Activated T-cell treated with anti-CD3 and anti-CD28 coated beads, Interleukin-2, amount 50 U/mL, for 24 hours (primary cell): ENCODE measurements around the gene MYL2.

Source experiments
- DNase-seq: peaks from one replicate; pipeline ENCODE4 v3.0.0-alpha.2; 2020
- H3K27ac Mint-ChIP-seq: 2 replicates; pipeline ENCODE4 v1.8.0; 2020; ENCODE audit warnings: mild to moderate bottlenecking, mixed read lengths
- H3K27me3 Mint-ChIP-seq: 2 replicates; pipeline ENCODE4 v1.8.0; 2020; ENCODE audit warnings: mixed read lengths
- H3K36me3 Mint-ChIP-seq: 2 replicates; pipeline ENCODE4 v1.8.0; 2020; ENCODE audit warnings: low read depth, mixed read lengths
- H3K4me1 Mint-ChIP-seq: 2 replicates; pipeline ENCODE4 v1.8.0; 2020; ENCODE audit warnings: low read depth, mixed read lengths
- H3K4me3 Mint-ChIP-seq: 2 replicates; pipeline ENCODE4 v1.8.0; 2020; ENCODE audit warnings: mild to moderate bottlenecking, moderate library complexity, mixed read lengths
- H3K9me3 Mint-ChIP-seq: 2 replicates; pipeline ENCODE4 v1.8.0; 2020; ENCODE audit warnings: mixed read lengths

Gene MYL2

GRCh38 chr12:110935588-110935987 lies 15.2 kb upstream of the MYL2 start:
- no peak for DNase-seq
- Mint-ChIP-seq H3K4me3 (no peak overlapping the region), H3K27ac (no peak overlapping the region), H3K27me3 (peaks cover 21% of the 10 kb centered on the region), H3K4me1 (peaks cover 6% of the 10 kb centered on the region), H3K9me3 (no peaks in the 10 kb centered on the region), H3K36me3 (no peaks in the 10 kb centered on the region)

GRCh38 chr12:110934093-110934852 lies 13.9 kb upstream of the MYL2 start:
- H3K4me3 Mint-ChIP-seq = no peak overlapping the region
- H3K9me3 Mint-ChIP-seq = no peaks in the 10 kb centered on the region
- no peaks in the 10 kb centered on the region for H3K36me3 Mint-ChIP-seq
- no peak overlapping the region for H3K27ac Mint-ChIP-seq
- peaks cover 21% of the 10 kb centered on the region for H3K27me3 Mint-ChIP-seq
- peaks cover 6% of the 10 kb centered on the region for H3K4me1 Mint-ChIP-seq
- no peak for DNase-seq

- peaks cover 21% of the 10 kb centered on the region for H3K27me3 Mint-ChIP-seq
- H3K9me3 Mint-ChIP-seq = no peaks in the 10 kb centered on the region
- no peak overlapping the region for H3K4me3 Mint-ChIP-seq
- DNase-seq = no peak
- no peaks in the 10 kb centered on the region for H3K36me3 Mint-ChIP-seq
- H3K4me1 Mint-ChIP-seq = peaks cover 6% of the 10 kb centered on the region
- no peak overlapping the region for H3K27ac Mint-ChIP-seq
Observed at GRCh38 chr12:110933326-110933974, 13.1 kb upstream of the MYL2 start.

- Mint-ChIP-seq H3K27ac (no peak overlapping the region), H3K9me3 (no peaks in the 10 kb centered on the region), H3K4me1 (peaks cover 2% of the 10 kb centered on the region), H3K27me3 (peaks cover 17% of the 10 kb centered on the region), H3K36me3 (no peaks in the 10 kb centered on the region), H3K4me3 (no peak overlapping the region)
- no peak for DNase-seq
Observed at GRCh38 chr12:110932046-110932445, 11.7 kb upstream of the MYL2 start.

GRCh38 chr12:110931315-110931728 lies 10.9 kb upstream of the MYL2 start:
- Mint-ChIP-seq H3K27me3 (peaks cover 12% of the 10 kb centered on the region), H3K4me3 (no peak overlapping the region), H3K27ac (no peak overlapping the region), H3K9me3 (no peaks in the 10 kb centered on the region), H3K4me1 (no peaks in the 10 kb centered on the region), H3K36me3 (no peaks in the 10 kb centered on the region)
- DNase-seq = no peak

- Mint-ChIP-seq H3K4me1 (no peaks in the 10 kb centered on the region), H3K36me3 (no peaks in the 10 kb centered on the region), H3K27ac (no peak overlapping the region), H3K4me3 (no peak overlapping the region), H3K9me3 (no peaks in the 10 kb centered on the region), H3K27me3 (peaks cover 7% of the 10 kb centered on the region)
- DNase-seq = no peak
Observed at GRCh38 chr12:110930348-110931314, 10.3 kb upstream of the MYL2 start.

GRCh38 chr12:110929818-110930217 lies 9.4 kb upstream of the MYL2 start:
- DNase-seq = no peak
- peaks cover 6% of the 10 kb centered on the region for H3K27me3 Mint-ChIP-seq
- H3K27ac Mint-ChIP-seq = no peak overlapping the region
- no peaks in the 10 kb centered on the region for H3K4me1 Mint-ChIP-seq
- H3K36me3 Mint-ChIP-seq = no peaks in the 10 kb centered on the region
- H3K9me3 Mint-ChIP-seq = no peaks in the 10 kb centered on the region
- H3K4me3 Mint-ChIP-seq = no peak overlapping the region

- Mint-ChIP-seq H3K4me3 (no peak overlapping the region), H3K36me3 (no peaks in the 10 kb centered on the region), H3K4me1 (no peaks in the 10 kb centered on the region), H3K9me3 (no peaks in the 10 kb centered on the region), H3K27ac (no peak overlapping the region), H3K27me3 (peaks cover 3% of the 10 kb centered on the region)
- no peak for DNase-seq
Observed at GRCh38 chr12:110928700-110929099, 8.3 kb upstream of the MYL2 start.

- no peaks in the 10 kb centered on the region for H3K36me3 Mint-ChIP-seq
- no peak overlapping the region for H3K27ac Mint-ChIP-seq
- H3K4me1 Mint-ChIP-seq = no peaks in the 10 kb centered on the region
- DNase-seq = no peak
- no peaks in the 10 kb centered on the region for H3K9me3 Mint-ChIP-seq
- no peak overlapping the region for H3K4me3 Mint-ChIP-seq
- peaks cover 3% of the 10 kb centered on the region for H3K27me3 Mint-ChIP-seq
Observed at GRCh38 chr12:110927546-110927945, 7.2 kb upstream of the MYL2 start.

- Mint-ChIP-seq H3K36me3 (no peaks in the 10 kb centered on the region), H3K9me3 (no peaks in the 10 kb centered on the region), H3K4me3 (no peak overlapping the region), H3K27ac (no peak overlapping the region), H3K4me1 (no peaks in the 10 kb centered on the region), H3K27me3 (peaks cover 14% of the 10 kb centered on the region)
- no peak for DNase-seq
Observed at GRCh38 chr12:110923692-110924334, 3.4 kb upstream of the MYL2 start.

- H3K4me3 Mint-ChIP-seq = no peak overlapping the region
- no peaks in the 10 kb centered on the region for H3K9me3 Mint-ChIP-seq
- H3K36me3 Mint-ChIP-seq = no peaks in the 10 kb centered on the region
- DNase-seq = no peak
- no peaks in the 10 kb centered on the region for H3K4me1 Mint-ChIP-seq
- peaks cover 14% of the 10 kb centered on the region for H3K27me3 Mint-ChIP-seq
- no peak overlapping the region for H3K27ac Mint-ChIP-seq
Observed at GRCh38 chr12:110923192-110923591, 2.8 kb upstream of the MYL2 start.

GRCh38 chr12:110922652-110923051 lies 2.3 kb upstream of the MYL2 start:
- Mint-ChIP-seq H3K9me3 (no peaks in the 10 kb centered on the region), H3K27me3 (peaks cover 16% of the 10 kb centered on the region), H3K27ac (no peak overlapping the region), H3K4me3 (no peak overlapping the region), H3K36me3 (no peaks in the 10 kb centered on the region), H3K4me1 (no peaks in the 10 kb centered on the region)
- DNase-seq = no peak

GRCh38 chr12:110921262-110921661 lies 883 bp upstream of the MYL2 start:
- DNase-seq = no peak
- H3K27me3 Mint-ChIP-seq = peaks cover 19% of the 10 kb centered on the region

GRCh38 chr12:110919720-110920119 lies 659 bp downstream of the MYL2 start:
- DNase-seq = no peak
- H3K4me3 Mint-ChIP-seq = no peak overlapping the region
- no peaks in the 10 kb centered on the region for H3K9me3 Mint-ChIP-seq
- H3K27me3 Mint-ChIP-seq = peaks cover 19% of the 10 kb centered on the region
- no peaks in the 10 kb centered on the region for H3K4me1 Mint-ChIP-seq
- no peak overlapping the region for H3K27ac Mint-ChIP-seq
- no peaks in the 10 kb centered on the region for H3K36me3 Mint-ChIP-seq

More at GRCh38 chr12:110921262-110921661, 883 bp upstream of the MYL2 start:
- Mint-ChIP-seq H3K9me3 (no peaks in the 10 kb centered on the region), H3K27ac (no peak overlapping the region), H3K36me3 (no peaks in the 10 kb centered on the region), H3K4me3 (no peak overlapping the region), H3K4me1 (no peaks in the 10 kb centered on the region)
